ENCODE measurements around the gene STX18.

GRCh38 chr4:4564522-4564921 lies 22.7 kb upstream of the STX18 start:
- TF ChIP-seq CTCF (IDR thresholded peaks at IDR 0.05; ENCODE audit: low read depth, low read length, missing input control) (no peak), GABPA (IDR thresholded peaks at IDR 0.05 in 1 of 2, conservative IDR thresholded peaks at IDR 0.05 in 1 of 2) (no peak), MAX (IDR thresholded peaks at IDR 0.05) (no peak), RAD21 (IDR thresholded peaks at IDR 0.05) (no peak)

All from liver (tissue), 3 donors.